GM19452 (cell line): ENCODE data around the gene ARMH3.

Experiments used
- ATAC-seq: cut with Tn5 transposase; IDR thresholded peaks from one replicate; pipeline ENCODE4 v1.9.1; 2021; ENCODE audit not compliant: unreplicated experiment

ARMH3 gene

DNA sequence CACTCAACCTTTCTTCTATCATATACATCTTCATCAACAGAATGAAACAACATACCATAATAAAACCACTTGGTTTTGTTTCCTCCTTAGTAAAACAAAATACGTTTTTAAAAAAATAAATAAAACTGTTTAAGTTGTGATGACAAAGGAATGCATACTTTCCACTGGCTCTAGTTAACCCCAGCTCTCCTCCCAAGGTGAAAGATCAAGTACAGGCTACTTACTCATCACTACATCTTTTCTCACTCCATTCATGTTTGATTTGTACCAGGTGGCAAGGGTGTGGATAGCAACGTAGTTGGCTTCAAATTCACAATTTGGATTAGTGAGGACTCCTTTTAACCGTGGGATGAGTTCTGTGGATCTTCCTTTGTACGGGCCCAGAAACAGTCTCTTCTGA lies 252.5 kb downstream of the ARMH3 start:
- no peak for ATAC-seq

DNA sequence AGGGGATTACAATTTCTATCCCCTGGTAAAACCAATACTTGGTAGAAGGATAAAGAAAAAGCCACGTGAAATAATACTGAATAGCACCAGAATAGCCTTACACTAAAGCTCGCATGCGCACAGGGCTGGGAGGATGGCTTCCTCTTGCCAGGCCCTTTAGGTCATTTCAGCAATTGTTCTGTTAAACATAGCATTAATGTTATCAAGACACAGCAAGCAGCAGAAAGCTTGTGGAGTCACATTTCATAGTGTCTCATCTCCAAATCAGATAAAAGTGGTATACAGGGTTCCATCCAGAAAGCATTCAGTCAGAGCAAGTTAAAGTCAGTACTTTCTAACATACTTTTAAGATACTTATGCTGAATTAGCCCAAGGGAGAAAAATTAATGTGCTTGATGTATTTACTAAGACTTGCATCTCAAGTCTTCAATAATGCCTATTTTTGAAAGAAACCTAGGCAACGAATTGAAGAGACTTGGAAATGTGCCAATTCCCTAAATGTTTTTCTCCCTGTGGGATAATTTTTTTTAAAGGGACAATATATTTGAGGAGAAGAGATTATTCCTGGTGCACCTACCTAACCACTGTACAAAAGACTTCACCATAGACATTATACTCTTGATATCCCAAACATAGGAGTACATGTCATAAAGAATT lies 258.4 kb downstream of the ARMH3 start:
- no peak for ATAC-seq
